C4-2B (cell line): Measurements from ENCODE around the gene B4GALT6.

Source experiments
- H3K27ac ChIP-seq: fragments of 450-650 bp; 2 replicates; pipeline ENCODE4 v1.5.1; 2017
- CTCF ChIP-seq: fragments of 450-650 bp; conservative IDR thresholded peaks from 2 replicates; pipeline ENCODE4 v1.5.1; 2017; ENCODE audit warnings: mild to moderate bottlenecking
- ZFX ChIP-seq: fragments of 450-650 bp; IDR thresholded peaks from 2 replicates; pipeline ENCODE4 v1.6.1; 2017

B4GALT6 gene

GRCh38 chr18:31583185-31583854 is 101.1 kb downstream of the B4GALT6 start:
- H3K27ac ChIP-seq, result no peak overlapping the region
- TF ChIP-seq CTCF, result no peak
- no peak for TF ChIP-seq ZFX

- no peak overlapping the region for H3K27ac ChIP-seq
- TF ChIP-seq ZFX (no peak), CTCF (no peak)
Observed at GRCh38 chr18:31581498-31582197, 102.7 kb downstream of the B4GALT6 start.

- H3K27ac ChIP-seq, result no peak overlapping the region
- no peak for TF ChIP-seq ZFX
- TF ChIP-seq CTCF, result no peak
Observed at GRCh38 chr18:31579375-31579774, 105.0 kb downstream of the B4GALT6 start.

- TF ChIP-seq ZFX (no peak), CTCF (no peak)
- no peak overlapping the region for H3K27ac ChIP-seq
Observed at GRCh38 chr18:31578126-31578525, 106.3 kb downstream of the B4GALT6 start.

- no peak overlapping the region for H3K27ac ChIP-seq
- TF ChIP-seq ZFX, result no peak
- TF ChIP-seq CTCF, result no peak
Observed at GRCh38 chr18:31577195-31577594, 107.2 kb downstream of the B4GALT6 start.

GRCh38 chr18:31576670-31577069 is 107.7 kb downstream of the B4GALT6 start:
- TF ChIP-seq ZFX (no peak), CTCF (no peak)
- no peak overlapping the region for H3K27ac ChIP-seq

GRCh38 chr18:31575515-31576257 is 108.7 kb downstream of the B4GALT6 start:
- TF ChIP-seq CTCF (no peak), ZFX (no peak)
- H3K27ac ChIP-seq, result peak overlapping the region; percentile 34; the same call in 1 of the 2 replicates
